Type B pancreatic cell (in vitro differentiated cells): ENCODE data around the gene GRAMD2A. TPM values are rescaled to one million over a fixed set of nuclear protein-coding genes. Genes with fewer than 3 reads are reported as not detected.

Experiments
- DNase-seq: peaks from one replicate; pipeline ENCODE4 v3.0.0; 2021; ENCODE audit warnings: mixed read lengths; ENCODE audit not compliant: unreplicated experiment; ENCODE audit errors: extremely low spot score
- H3K27ac Mint-ChIP-seq: 2 replicates; pipeline ENCODE4 v1.8.0; 2021; ENCODE audit warnings: mild to moderate bottlenecking, mixed read lengths
- H3K27me3 Mint-ChIP-seq: 2 replicates; pipeline ENCODE4 v1.8.0; 2021; ENCODE audit warnings: mixed read lengths
- H3K36me3 Mint-ChIP-seq: 2 replicates; pipeline ENCODE4 v1.8.0; 2021; ENCODE audit warnings: mixed read lengths
- H3K4me1 Mint-ChIP-seq: one replicate; pipeline ENCODE4 v1.8.0; 2021; ENCODE audit warnings: mixed read lengths; ENCODE audit not compliant: unreplicated experiment
- H3K4me3 Mint-ChIP-seq: 2 replicates; pipeline ENCODE4 v1.8.0; 2021; ENCODE audit warnings: mild to moderate bottlenecking, mixed read lengths
- H3K9me3 Mint-ChIP-seq: 2 replicates; pipeline ENCODE4 v1.8.0; 2021; ENCODE audit warnings: mixed read lengths
- total RNA-seq: library from RNA; stranded (reverse); gene quantifications from 2 replicates; pipeline ENCODE4 v1.2.1, GENCODE V29; 2021; ENCODE audit warnings: low replicate concordance
- TF ChIP-seq, protein P1 (sequence below): fragments of 200-600 bp; sonication (generic); conservative IDR thresholded peaks from 2 replicates; pipeline ENCODE4 v1.5.0; 2021; ENCODE audit warnings: antibody characterized with exemption, mild to moderate bottlenecking

Gene GRAMD2A
- total RNA-seq, 1 donor from 2014 or later: 6.0 TPM

DNA sequence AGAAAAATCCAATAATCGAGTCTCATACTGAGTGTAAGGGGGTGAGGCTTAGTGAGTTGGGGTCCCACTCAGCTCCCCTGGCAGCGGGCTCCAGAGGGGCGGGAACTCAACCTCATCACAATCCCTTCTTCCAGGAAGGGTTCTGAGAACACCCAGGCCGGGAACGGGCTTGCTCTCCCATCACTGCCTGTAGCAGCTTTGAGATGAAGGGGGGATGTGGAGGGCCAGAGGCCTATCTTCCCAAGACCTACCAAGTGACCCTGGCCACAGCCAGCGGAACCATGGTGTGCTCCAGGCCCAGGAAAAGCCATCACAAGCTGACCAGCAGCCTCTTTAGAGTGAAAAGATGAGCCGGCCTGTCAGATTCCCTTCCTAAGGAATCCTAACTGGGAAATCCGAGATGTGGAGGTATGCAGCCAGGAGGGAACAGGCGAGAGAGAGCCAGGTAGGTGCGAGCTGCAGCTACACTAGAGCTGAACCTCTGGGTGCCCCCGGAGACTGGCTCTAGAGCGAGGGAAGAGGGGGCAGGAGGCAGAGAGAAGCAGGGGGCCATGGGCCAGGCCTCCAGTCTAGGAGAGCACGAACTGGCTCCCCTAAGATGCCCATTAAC is 18.5 kb downstream of the GRAMD2A start:
- Mint-ChIP-seq H3K27me3 (peaks cover 12% of the 10 kb centered on the region), H3K27ac (no peak overlapping the region), H3K4me3 (no peak overlapping the region), H3K36me3 (no peaks in the 10 kb centered on the region), H3K9me3 (no peaks in the 10 kb centered on the region), H3K4me1 (peaks cover 20% of the 10 kb centered on the region)
- DNase-seq: no peak
- TF ChIP-seq, protein P1, sequence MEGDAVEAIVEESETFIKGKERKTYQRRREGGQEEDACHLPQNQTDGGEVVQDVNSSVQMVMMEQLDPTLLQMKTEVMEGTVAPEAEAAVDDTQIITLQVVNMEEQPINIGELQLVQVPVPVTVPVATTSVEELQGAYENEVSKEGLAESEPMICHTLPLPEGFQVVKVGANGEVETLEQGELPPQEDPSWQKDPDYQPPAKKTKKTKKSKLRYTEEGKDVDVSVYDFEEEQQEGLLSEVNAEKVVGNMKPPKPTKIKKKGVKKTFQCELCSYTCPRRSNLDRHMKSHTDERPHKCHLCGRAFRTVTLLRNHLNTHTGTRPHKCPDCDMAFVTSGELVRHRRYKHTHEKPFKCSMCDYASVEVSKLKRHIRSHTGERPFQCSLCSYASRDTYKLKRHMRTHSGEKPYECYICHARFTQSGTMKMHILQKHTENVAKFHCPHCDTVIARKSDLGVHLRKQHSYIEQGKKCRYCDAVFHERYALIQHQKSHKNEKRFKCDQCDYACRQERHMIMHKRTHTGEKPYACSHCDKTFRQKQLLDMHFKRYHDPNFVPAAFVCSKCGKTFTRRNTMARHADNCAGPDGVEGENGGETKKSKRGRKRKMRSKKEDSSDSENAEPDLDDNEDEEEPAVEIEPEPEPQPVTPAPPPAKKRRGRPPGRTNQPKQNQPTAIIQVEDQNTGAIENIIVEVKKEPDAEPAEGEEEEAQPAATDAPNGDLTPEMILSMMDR: no peak

GRCh38 chr15:72176743-72177142 is 20.8 kb downstream of the GRAMD2A start:
- Mint-ChIP-seq H3K27ac (no peak overlapping the region), H3K27me3 (peaks cover 7% of the 10 kb centered on the region), H3K4me1 (peaks cover 19% of the 10 kb centered on the region), H3K4me3 (no peak overlapping the region), H3K36me3 (no peaks in the 10 kb centered on the region), H3K9me3 (no peaks in the 10 kb centered on the region)
- TF ChIP-seq, protein P1: no peak
- no peak for DNase-seq

DNA sequence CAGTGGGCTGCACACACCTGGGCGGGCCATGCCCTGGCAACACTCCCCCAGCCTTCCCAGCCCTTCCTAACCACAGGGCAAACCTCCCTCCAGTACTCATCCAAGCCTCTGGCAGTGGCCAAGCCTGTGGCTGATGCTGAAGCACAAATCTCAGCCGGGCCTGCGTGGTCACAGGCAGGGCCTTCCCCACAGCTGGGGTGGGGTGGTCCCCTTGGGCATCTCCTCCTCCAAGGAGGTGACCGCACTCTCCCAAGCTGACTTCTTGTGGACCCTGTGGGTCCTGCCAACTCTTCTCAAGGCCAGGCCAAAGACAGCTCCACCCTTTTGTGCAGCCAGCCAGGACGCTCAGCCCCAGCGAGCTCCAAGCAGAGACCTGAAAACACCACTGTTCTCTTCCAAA is 21.4 kb downstream of the GRAMD2A start:
- Mint-ChIP-seq H3K27ac (no peak overlapping the region), H3K9me3 (no peaks in the 10 kb centered on the region), H3K36me3 (no peaks in the 10 kb centered on the region), H3K4me3 (no peak overlapping the region), H3K4me1 (peaks cover 14% of the 10 kb centered on the region), H3K27me3 (peaks cover 7% of the 10 kb centered on the region)
- TF ChIP-seq, protein P1: no peak
- no peak for DNase-seq

GRCh38 chr15:72175186-72176044 is 22.2 kb downstream of the GRAMD2A start:
- H3K27ac Mint-ChIP-seq: no peak overlapping the region

DNA sequence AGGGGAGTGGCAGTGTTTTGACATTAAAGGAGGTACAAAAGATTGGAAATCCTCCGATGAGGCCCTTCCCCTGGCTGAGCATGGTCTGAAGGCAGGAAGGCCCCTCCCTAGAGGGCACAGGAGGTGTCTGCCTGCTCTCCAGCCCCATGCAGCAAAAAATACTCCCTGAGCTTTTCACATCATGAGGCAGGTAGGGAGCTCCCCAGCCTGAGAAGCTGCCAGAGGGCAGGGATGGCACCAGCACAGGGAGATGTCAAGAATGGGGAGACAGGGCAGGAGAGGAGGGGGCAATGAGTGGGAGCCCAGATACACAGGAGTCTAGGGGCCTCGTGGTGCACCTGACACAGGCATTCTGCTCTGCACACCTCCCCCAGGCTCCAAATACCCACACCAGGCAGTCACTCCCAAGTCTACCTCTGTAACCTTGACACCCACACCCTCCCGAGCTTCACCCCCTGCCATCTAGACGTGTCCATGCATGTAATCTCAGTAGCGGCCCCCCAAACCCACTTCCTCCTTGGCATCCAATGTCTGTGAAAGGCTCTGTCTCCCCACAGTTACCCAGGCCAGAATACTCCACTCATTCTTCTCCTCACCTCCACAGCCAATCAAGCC is 22.9 kb downstream of the GRAMD2A start:
- H3K4me3 Mint-ChIP-seq: no peak overlapping the region
- TF ChIP-seq, protein P1: no peak
- no peaks in the 10 kb centered on the region for H3K9me3 Mint-ChIP-seq
- no peak for DNase-seq
- H3K36me3 Mint-ChIP-seq: no peaks in the 10 kb centered on the region
- no peak overlapping the region for H3K27ac Mint-ChIP-seq
- H3K4me1 Mint-ChIP-seq: peaks cover 10% of the 10 kb centered on the region
- H3K27me3 Mint-ChIP-seq: peaks cover 4% of the 10 kb centered on the region

More at GRCh38 chr15:72175186-72176044, 22.2 kb downstream of the GRAMD2A start:
- H3K36me3 Mint-ChIP-seq: no peaks in the 10 kb centered on the region
- DNase-seq: no peak
- no peaks in the 10 kb centered on the region for H3K9me3 Mint-ChIP-seq
- H3K4me3 Mint-ChIP-seq: no peak overlapping the region
- TF ChIP-seq, protein P1: no peak
- peaks cover 4% of the 10 kb centered on the region for H3K27me3 Mint-ChIP-seq
- H3K4me1 Mint-ChIP-seq: peaks cover 10% of the 10 kb centered on the region
